ENCODE data around the gene ZGLP1.

DNA sequence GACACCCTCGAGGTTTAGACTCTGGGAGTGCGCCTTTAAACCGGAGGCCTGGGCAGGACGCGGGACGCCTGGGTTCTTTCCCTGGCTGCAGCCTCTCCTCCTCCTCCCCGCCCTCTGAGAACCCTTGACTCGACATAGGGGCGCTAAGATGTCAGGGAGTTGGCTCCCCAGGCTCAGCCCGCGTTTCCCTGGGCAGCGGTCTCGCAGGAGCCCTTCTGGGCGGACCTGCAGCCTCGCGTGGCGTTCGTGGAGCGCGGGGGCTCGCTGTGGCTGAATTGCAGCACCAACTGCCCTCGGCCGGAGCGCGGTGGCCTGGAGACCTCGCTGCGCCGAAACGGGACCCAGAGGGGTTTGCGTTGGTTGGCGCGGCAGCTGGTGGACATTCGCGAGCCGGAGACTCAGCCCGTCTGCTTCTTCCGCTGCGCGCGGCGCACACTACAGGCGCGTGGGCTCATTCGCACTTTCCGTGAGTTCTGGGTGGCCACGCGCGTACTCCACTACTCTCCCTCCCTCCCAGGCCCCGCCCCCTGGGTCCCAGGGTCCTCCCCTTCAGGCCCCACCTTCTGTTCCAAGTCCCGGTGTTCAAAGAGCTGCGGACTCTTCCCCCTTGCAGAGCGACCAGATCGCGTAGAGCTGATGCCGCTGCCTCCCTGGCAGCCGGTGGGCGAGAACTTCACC lies 18.6 kb downstream of the ZGLP1 start:
- no peak for TF ChIP-seq CTCF (conservative IDR thresholded peaks at IDR 0.05; ENCODE audit: low read length)
- TF ChIP-seq EZH2phosphoT487 (IDR thresholded peaks at IDR 0.05; ENCODE audit: borderline replicate concordance, low read depth, low read length) = no peak

Measured in OCI-LY7 (cell line).